Adrenal gland (tissue), 12 donors: ENCODE data around the gene FMN2. TPM values are rescaled to one million over a fixed set of nuclear protein-coding genes. Genes with fewer than 3 reads are reported as not detected.

Experiments used
- DNase-seq, 7 donors: peaks; one replicate each; pipeline ENCODE4 v3.0.0-alpha.2; 2019 to 2020
- H3K27ac ChIP-seq, 5 donors: fragments of 200-600 bp; sonication (generic) in 4 of 5; 1 replicate in 3 of 5; 2 replicates in 2 of 5; pipeline versions ENCODE4 v1.5.1 to v1.8.0; 2016 to 2020; ENCODE audit warnings: mild to moderate bottlenecking in 1 of 5
- H3K27me3 ChIP-seq: fragments of 200-600 bp; 2 replicates; pipeline ENCODE4 v1.8.0; 2021
- H3K36me3 ChIP-seq, 2 donors: fragments of 200-600 bp; replicated peaks in 1 of 2; 1 replicate in 1 of 2; 2 replicates in 1 of 2; pipeline versions ENCODE4 v1.5.1 to v1.8.0; 2018 to 2022
- H3K4me1 ChIP-seq, 2 donors: fragments of 200-600 bp; replicated peaks in 1 of 2; 1 replicate in 1 of 2; 2 replicates in 1 of 2; pipeline versions ENCODE4 v1.5.1 to v1.8.0; 2018 to 2021
- H3K4me3 ChIP-seq, 4 donors: fragments of 200-600 bp; sonication (generic) in 3 of 4; one replicate each; pipeline ENCODE4 v1.5.1; 2016 to 2018
- H3K9me3 ChIP-seq, 3 donors: fragments of 200-600 bp; sonication (generic) in 1 of 3; replicated peaks in 1 of 3; 1 replicate in 2 of 3; 2 replicates in 1 of 3; pipeline versions ENCODE4 v1.5.1 to v1.8.0; 2016 to 2021
- CTCF ChIP-seq, 6 experiments: fragments of 450-650 bp in 4 of 6; fragments of 200-600 bp in 2 of 6; sonication (generic) in 1 of 6; IDR thresholded peaks; 1 replicate in 5 of 6; 2 replicates in 1 of 6; pipeline versions ENCODE4 v1.5.1 to v1.8.0; 2016 to 2021; ENCODE audit warnings: antibody characterized with exemption in 6 of 6, mild to moderate bottlenecking in 2 of 6, moderate library complexity in 1 of 6
- POLR2A ChIP-seq, 2 donors: fragments of 450-650 bp; IDR thresholded peaks; one replicate each; pipeline ENCODE4 v1.6.1; 2017; ENCODE audit warnings: antibody characterized with exemption in 2 of 2, mild to moderate bottlenecking in 2 of 2, moderate library complexity in 1 of 2
- WGBS, 4 donors: extraction: QIAGEN DNeasy Blood & Tissue Kit in 2 of 4; methylation state at CpG; one replicate each; pipeline versions ENCODE4 v1.1.5 to v1.1.7; 2013 to 2017; 5-methylcytosine and 5-hydroxymethylcytosine counted together
- intact Hi-C, 2 donors: fragments of 100-400 bp; cut with DNase I; formaldehyde crosslinking; loops; one replicate each; pipeline versions ENCODE4 v1.14.1 to v1.15.0; 2022 to 2023
- polyA plus RNA-seq, 3 donors: library from polyadenylated mRNA; stranded (reverse); fragments of 200-250 nt in 2 of 3; fragments of 350-450 nt in 1 of 3; fragmentation: Illumina TruSeq in 1 of 3; extraction: RNeasy Lipid Tissue Mini Kit (QIAGEN cat#74804) in 1 of 3; gene quantifications; one replicate each; pipeline ENCODE4 v1.2.3, GENCODE V29; 2013 to 2014
- total RNA-seq, 9 donors: library from RNA; depleted of rRNA in 4 of 9; stranded (reverse); fragments of >200 nt in 4 of 9; fragments of 120-200 nt in 1 of 9; fragmentation: NEBNext Ultra II Directional in 1 of 9; extraction: Animal tissue kit (Norgen Biotek cat#: 25700) in 1 of 9; gene quantifications; one replicate each; pipeline versions ENCODE4 v1.1.0 to v1.2.4, GENCODE V29; 2013 to 2023
- donor health status: healthy with polysubstance abuse.
- donor health status: Bipolar disorder and iron deficiency.
- donor health status: DM: yes; HTN: yes; CAD: no.
- donor health status: DM: no; HTN: no; CAD: no.
- donor health status: DM: no; HTN: no; CAD: no.
- donor health status: DM: yes; HTN: yes; CAD: no.

Gene FMN2
- total and polyA plus RNA-seq, 12 donors = 0.69 to 9.8 (median 3.1) TPM

GRCh38 chr1:240070188-240070587 is 21.5 kb upstream of the FMN2 start:
- no peaks in the 10 kb centered on the region for H3K4me1 ChIP-seq
- TF ChIP-seq CTCF (IDR thresholded peaks at IDR 0.05) = no peak
- TF ChIP-seq POLR2A (IDR thresholded peaks at IDR 0.05) = no peak
- H3K4me3 ChIP-seq = no peak overlapping the region
- no peak for DNase-seq
- no peaks in the 10 kb centered on the region for H3K9me3 ChIP-seq
- H3K27ac ChIP-seq = no peak overlapping the region
- intact Hi-C loops = no loop called here
- no peaks in the 10 kb centered on the region for H3K27me3 ChIP-seq
- no peaks in the 10 kb centered on the region for H3K36me3 ChIP-seq

- no peak for TF ChIP-seq CTCF (IDR thresholded peaks at IDR 0.05)
- TF ChIP-seq POLR2A (IDR thresholded peaks at IDR 0.05) = no peak
These were observed 18.6 kb upstream of the FMN2 start for GRCh38 chr1:240073097-240073496.

GRCh38 chr1:240074422-240074821 is 17.3 kb upstream of the FMN2 start:
- Histone ChIP-seq H3K27ac (no peak overlapping the region), H3K4me1 (no peaks in the 10 kb centered on the region), H3K36me3 (no peaks in the 10 kb centered on the region), H3K27me3 (no peaks in the 10 kb centered on the region), H3K9me3 (no peaks in the 10 kb centered on the region), H3K4me3 (no peak overlapping the region)
- intact Hi-C loops = no loop called here
- 78 to 86% (median 82%) methylated on average over 5 of the region's 5 CpGs for WGBS, 4 donors
- DNase-seq = no peak
- no peak for TF ChIP-seq CTCF (IDR thresholded peaks at IDR 0.05)
- no peak for TF ChIP-seq POLR2A (IDR thresholded peaks at IDR 0.05)

More at GRCh38 chr1:240073097-240073496, 18.6 kb upstream of the FMN2 start:
- WGBS, 4 donors = 48 to 76% (median 57%) methylated on average over 3 of the region's 3 CpGs
- Histone ChIP-seq H3K36me3 (no peaks in the 10 kb centered on the region), H3K9me3 (no peaks in the 10 kb centered on the region), H3K27ac (no peak overlapping the region), H3K27me3 (no peaks in the 10 kb centered on the region), H3K4me1 (no peaks in the 10 kb centered on the region), H3K4me3 (no peak overlapping the region)
- no peak for DNase-seq
- intact Hi-C loops = no loop called here

GRCh38 chr1:240074908-240075307 is 16.8 kb upstream of the FMN2 start:
- no peak overlapping the region for H3K27ac ChIP-seq
- H3K9me3 ChIP-seq = no peaks in the 10 kb centered on the region
- no peaks in the 10 kb centered on the region for H3K4me1 ChIP-seq
- no peak for TF ChIP-seq POLR2A (IDR thresholded peaks at IDR 0.05)
- TF ChIP-seq CTCF (IDR thresholded peaks at IDR 0.05) = no peak
- no peak for DNase-seq
- WGBS, 4 donors = 71 to 82% (median 75%) methylated on average over 3 of the region's 3 CpGs
- no peak overlapping the region for H3K4me3 ChIP-seq
- H3K36me3 ChIP-seq = no peaks in the 10 kb centered on the region
- intact Hi-C loops = no loop called here
- H3K27me3 ChIP-seq = no peaks in the 10 kb centered on the region
